ENCODE results near the gene ZNF608.

DNA sequence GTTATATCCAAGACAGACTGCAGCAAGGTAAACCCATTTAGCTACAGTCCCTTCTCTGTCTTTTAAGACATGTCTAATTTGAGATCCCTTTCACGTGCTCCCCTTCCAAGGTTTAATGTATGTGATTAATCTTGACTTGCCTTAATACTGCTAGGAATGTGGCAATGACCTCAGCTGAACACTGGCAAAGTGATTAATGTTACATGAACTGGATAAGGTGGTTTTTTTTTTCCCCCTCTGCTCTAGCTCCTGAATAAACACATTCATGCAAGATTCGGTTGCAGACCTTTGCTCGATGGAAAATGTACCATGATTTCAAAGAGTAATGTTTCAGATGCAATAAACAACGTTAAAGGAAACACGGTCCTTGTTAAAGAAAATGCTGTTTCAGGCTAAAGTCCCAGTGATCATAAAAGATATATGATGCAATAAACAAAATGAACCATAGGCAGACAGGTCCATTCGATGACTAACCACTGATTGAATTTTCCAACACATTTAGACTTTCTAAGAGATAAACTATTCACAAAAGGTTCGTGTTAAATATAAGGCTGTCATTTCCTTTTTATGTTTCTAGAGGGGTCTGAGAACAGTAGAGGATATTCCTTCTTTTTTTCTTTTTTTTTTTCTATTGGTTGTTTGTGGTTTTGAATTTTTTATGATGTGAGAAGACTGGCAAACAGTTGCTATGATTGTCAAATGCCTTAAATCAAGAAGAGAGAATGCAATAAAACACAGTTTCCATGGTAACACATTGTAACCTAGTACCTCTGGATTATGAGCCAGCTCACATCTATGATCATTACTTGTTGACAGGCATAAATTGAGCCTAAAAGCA, 44.7 kb upstream of the ZNF608 start:
- TF ChIP-seq, protein P1, sequence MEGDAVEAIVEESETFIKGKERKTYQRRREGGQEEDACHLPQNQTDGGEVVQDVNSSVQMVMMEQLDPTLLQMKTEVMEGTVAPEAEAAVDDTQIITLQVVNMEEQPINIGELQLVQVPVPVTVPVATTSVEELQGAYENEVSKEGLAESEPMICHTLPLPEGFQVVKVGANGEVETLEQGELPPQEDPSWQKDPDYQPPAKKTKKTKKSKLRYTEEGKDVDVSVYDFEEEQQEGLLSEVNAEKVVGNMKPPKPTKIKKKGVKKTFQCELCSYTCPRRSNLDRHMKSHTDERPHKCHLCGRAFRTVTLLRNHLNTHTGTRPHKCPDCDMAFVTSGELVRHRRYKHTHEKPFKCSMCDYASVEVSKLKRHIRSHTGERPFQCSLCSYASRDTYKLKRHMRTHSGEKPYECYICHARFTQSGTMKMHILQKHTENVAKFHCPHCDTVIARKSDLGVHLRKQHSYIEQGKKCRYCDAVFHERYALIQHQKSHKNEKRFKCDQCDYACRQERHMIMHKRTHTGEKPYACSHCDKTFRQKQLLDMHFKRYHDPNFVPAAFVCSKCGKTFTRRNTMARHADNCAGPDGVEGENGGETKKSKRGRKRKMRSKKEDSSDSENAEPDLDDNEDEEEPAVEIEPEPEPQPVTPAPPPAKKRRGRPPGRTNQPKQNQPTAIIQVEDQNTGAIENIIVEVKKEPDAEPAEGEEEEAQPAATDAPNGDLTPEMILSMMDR (IDR thresholded peaks at IDR 0.05 in 2 of 3, conservative IDR thresholded peaks at IDR 0.05 in 1 of 3; ENCODE audit: borderline replicate concordance in 1 of 3, insufficient read depth in 1 of 3, low read depth in 2 of 3, low read length in 2 of 3) = no peak
- TF ChIP-seq CEBPB (IDR thresholded peaks at IDR 0.05; ENCODE audit: low read depth) (no peak), EZH2 (IDR thresholded peaks at IDR 0.05) (no peak), EGR1 (IDR thresholded peaks at IDR 0.05; ENCODE audit: low read depth) (no peak), POLR2A (IDR thresholded peaks at IDR 0.05; ENCODE audit: borderline replicate concordance, extremely low read depth, insufficient read depth, insufficient read length) (no peak), RAD21 (IDR thresholded peaks at IDR 0.05; ENCODE audit: low read depth) (no peak), SP1 (IDR thresholded peaks at IDR 0.05; ENCODE audit: low read depth) (no peak), ZFX (IDR thresholded peaks at IDR 0.05) (no peak), SIN3A (IDR thresholded peaks at IDR 0.05; ENCODE audit: low read depth) (no peak), EZH2phosphoT487 (IDR thresholded peaks at IDR 0.05; ENCODE audit: borderline replicate concordance) (no peak), POLR2AphosphoS5 (IDR thresholded peaks at IDR 0.05; ENCODE audit: low read depth, low read length) (no peak)
- TF ChIP-seq, protein P2, sequence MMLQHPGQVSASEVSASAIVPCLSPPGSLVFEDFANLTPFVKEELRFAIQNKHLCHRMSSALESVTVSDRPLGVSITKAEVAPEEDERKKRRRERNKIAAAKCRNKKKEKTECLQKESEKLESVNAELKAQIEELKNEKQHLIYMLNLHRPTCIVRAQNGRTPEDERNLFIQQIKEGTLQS (IDR thresholded peaks at IDR 0.05) = no peak
- TF ChIP-seq, protein P3, sequence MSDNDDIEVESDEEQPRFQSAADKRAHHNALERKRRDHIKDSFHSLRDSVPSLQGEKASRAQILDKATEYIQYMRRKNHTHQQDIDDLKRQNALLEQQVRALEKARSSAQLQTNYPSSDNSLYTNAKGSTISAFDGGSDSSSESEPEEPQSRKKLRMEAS (IDR thresholded peaks at IDR 0.05) = no peak
- TF ChIP-seq, protein P4, sequence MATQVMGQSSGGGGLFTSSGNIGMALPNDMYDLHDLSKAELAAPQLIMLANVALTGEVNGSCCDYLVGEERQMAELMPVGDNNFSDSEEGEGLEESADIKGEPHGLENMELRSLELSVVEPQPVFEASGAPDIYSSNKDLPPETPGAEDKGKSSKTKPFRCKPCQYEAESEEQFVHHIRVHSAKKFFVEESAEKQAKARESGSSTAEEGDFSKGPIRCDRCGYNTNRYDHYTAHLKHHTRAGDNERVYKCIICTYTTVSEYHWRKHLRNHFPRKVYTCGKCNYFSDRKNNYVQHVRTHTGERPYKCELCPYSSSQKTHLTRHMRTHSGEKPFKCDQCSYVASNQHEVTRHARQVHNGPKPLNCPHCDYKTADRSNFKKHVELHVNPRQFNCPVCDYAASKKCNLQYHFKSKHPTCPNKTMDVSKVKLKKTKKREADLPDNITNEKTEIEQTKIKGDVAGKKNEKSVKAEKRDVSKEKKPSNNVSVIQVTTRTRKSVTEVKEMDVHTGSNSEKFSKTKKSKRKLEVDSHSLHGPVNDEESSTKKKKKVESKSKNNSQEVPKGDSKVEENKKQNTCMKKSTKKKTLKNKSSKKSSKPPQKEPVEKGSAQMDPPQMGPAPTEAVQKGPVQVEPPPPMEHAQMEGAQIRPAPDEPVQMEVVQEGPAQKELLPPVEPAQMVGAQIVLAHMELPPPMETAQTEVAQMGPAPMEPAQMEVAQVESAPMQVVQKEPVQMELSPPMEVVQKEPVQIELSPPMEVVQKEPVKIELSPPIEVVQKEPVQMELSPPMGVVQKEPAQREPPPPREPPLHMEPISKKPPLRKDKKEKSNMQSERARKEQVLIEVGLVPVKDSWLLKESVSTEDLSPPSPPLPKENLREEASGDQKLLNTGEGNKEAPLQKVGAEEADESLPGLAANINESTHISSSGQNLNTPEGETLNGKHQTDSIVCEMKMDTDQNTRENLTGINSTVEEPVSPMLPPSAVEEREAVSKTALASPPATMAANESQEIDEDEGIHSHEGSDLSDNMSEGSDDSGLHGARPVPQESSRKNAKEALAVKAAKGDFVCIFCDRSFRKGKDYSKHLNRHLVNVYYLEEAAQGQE (IDR thresholded peaks at IDR 0.05; ENCODE audit: low read depth) = no peak

Measured in HCT116 (cell line).